ENCODE results near the gene RAX. TPM values are rescaled to one million over a fixed set of nuclear protein-coding genes. Genes with fewer than 3 reads are reported as not detected.

Gene RAX
- total RNA-seq, 1 experiment from 2014 or later, result not detected

GRCh38 chr18:59222341-59222740, 50.9 kb downstream of the RAX start:
- in situ Hi-C loops (cut with HindIII; ENCODE audit: low pct_unique_long_range_greater_than_20kb, low sequenced_read_pairs), result no loop called here
- DNase-seq (ENCODE audit: low read depth, low spot score), result no peak
- Histone ChIP-seq H3K27me3 (ENCODE audit: control insufficient read depth, insufficient read depth, low read length) (peaks cover 4% of the 10 kb centered on the region; the same call in 1 of the 2 replicates), H3K4me1 (ENCODE audit: control insufficient read depth, insufficient read depth, low read length) (no peaks in the 10 kb centered on the region; the same call in 1 of the 2 replicates), H3K9me3 (ENCODE audit: control insufficient read depth, insufficient read depth, low read depth, low read length) (no peaks in the 10 kb centered on the region), H3K27ac (ENCODE audit: low read length) (no peak overlapping the region), H3K4me3 (ENCODE audit: low read depth in 2 of 2, low read length in 2 of 2) (no peak overlapping the region), H3K36me3 (ENCODE audit: control insufficient read depth, insufficient read depth, low read length) (no peaks in the 10 kb centered on the region)
- POLR2A ChIA-PET, result no interaction called here
- intact Hi-C loops (cut with micrococcal nuclease; ENCODE audit: unreplicated experiment), result no loop called here
- no TSS peak for BruUV-seq (replicated peaks)
- CTCF ChIA-PET, result no interaction called here
- no peak for TF ChIP-seq TCF7L2 (IDR thresholded peaks at IDR 0.05; ENCODE audit: low read depth, low read length)
- TF ChIP-seq, protein P1, sequence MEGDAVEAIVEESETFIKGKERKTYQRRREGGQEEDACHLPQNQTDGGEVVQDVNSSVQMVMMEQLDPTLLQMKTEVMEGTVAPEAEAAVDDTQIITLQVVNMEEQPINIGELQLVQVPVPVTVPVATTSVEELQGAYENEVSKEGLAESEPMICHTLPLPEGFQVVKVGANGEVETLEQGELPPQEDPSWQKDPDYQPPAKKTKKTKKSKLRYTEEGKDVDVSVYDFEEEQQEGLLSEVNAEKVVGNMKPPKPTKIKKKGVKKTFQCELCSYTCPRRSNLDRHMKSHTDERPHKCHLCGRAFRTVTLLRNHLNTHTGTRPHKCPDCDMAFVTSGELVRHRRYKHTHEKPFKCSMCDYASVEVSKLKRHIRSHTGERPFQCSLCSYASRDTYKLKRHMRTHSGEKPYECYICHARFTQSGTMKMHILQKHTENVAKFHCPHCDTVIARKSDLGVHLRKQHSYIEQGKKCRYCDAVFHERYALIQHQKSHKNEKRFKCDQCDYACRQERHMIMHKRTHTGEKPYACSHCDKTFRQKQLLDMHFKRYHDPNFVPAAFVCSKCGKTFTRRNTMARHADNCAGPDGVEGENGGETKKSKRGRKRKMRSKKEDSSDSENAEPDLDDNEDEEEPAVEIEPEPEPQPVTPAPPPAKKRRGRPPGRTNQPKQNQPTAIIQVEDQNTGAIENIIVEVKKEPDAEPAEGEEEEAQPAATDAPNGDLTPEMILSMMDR (IDR thresholded peaks at IDR 0.05), result no peak
- TF ChIP-seq REST (IDR thresholded peaks at IDR 0.05; ENCODE audit: insufficient read depth in 1 of 2, low read depth in 2 of 2, low read length in 1 of 2), result no peak
- no peak for TF ChIP-seq POLR2AphosphoS5 (IDR thresholded peaks at IDR 0.05; ENCODE audit: low read depth, low read length)
- TF ChIP-seq SIN3A (IDR thresholded peaks at IDR 0.05; ENCODE audit: borderline replicate concordance, insufficient read depth, low read depth, low read length), result no peak
- no peak for ATAC-seq

DNA sequence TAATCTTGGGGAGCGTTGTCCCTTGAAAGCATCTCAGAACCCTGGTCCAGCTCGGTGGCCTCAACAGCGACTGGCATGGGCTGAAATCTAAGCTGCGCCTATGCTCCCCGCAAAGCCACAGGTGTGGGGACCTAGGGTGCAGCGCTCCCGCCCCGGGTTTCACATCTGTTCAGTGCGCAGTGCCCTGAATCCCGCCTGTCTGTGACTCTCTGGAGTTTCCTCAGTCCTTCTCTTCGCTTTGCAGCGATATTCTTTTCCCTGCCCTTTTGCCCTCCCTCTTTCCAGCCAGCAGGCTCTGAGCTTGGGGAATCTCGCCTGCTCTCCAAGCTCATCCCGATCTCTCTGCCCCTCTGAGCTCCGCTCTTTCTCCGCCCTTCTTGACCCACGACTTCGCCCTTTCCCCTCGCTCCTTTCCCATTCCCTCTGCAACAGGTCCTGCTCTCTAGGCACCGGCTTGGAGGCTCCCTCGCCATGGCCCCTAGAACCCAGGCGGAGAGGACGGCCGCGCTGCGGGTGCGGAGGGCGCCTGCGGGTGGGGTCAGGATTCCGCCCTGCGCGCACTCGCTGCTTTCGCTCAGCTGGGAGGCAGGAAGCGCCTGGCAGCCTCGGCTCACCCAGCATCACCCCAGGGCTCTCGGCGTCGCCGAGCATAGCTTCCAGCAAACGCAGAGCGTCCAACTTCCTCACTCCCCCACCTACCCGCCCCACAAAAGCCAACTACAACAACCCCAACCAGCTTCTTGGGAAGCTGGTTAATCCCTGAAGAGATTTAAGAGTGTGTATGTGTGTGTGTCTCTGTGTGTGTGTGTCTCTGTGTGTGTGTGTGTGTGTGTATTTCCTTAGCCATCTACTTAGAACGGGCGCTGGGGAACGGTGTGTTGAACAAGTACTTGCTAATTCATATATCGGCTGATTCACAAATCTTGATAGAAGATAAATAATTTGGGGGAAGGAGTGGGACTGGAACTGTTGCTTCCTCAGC, 52.2 kb downstream of the RAX start:
- DNase-seq (ENCODE audit: low read depth, low spot score) (no peak), ATAC-seq (peak; percentile 30; the same call in 1 of the 2 replicates)
- no peak overlapping the region for H3K27ac ChIP-seq (ENCODE audit: low read length)
- in situ Hi-C loops (cut with HindIII; ENCODE audit: low pct_unique_long_range_greater_than_20kb, low sequenced_read_pairs) (no loop called here), intact Hi-C loops (cut with micrococcal nuclease; ENCODE audit: unreplicated experiment) (no loop called here)
- H3K4me1 ChIP-seq (ENCODE audit: control insufficient read depth, insufficient read depth, low read length), result no peaks in the 10 kb centered on the region; the same call in 1 of the 2 replicates
- ChIA-PET POLR2A (no interaction called here), CTCF (no interaction called here)
- BruUV-seq (replicated peaks), result no TSS peak
- no peaks in the 10 kb centered on the region for H3K9me3 ChIP-seq (ENCODE audit: control insufficient read depth, insufficient read depth, low read depth, low read length)
- TF ChIP-seq SIN3A (IDR thresholded peaks at IDR 0.05; ENCODE audit: borderline replicate concordance, insufficient read depth, low read depth, low read length), result no peak
- no peak for TF ChIP-seq REST (IDR thresholded peaks at IDR 0.05; ENCODE audit: insufficient read depth in 1 of 2, low read depth in 2 of 2, low read length in 1 of 2)
- TF ChIP-seq, protein P1 (IDR thresholded peaks at IDR 0.05), result no peak
- no peak for TF ChIP-seq POLR2AphosphoS5 (IDR thresholded peaks at IDR 0.05; ENCODE audit: low read depth, low read length)
- TF ChIP-seq TCF7L2 (IDR thresholded peaks at IDR 0.05; ENCODE audit: low read depth, low read length), result no peak
- no peaks in the 10 kb centered on the region for H3K36me3 ChIP-seq (ENCODE audit: control insufficient read depth, insufficient read depth, low read length)
- no peak overlapping the region for H3K4me3 ChIP-seq (ENCODE audit: low read depth in 2 of 2, low read length in 2 of 2)
- H3K27me3 ChIP-seq (ENCODE audit: control insufficient read depth, insufficient read depth, low read length), result peaks cover 4% of the 10 kb centered on the region; the same call in 1 of the 2 replicates
